HL-60/S4 treated with phorbol 12-myristate 13-acetate at 8.2 ng/mL for 4 days and 3 days (cell line): ENCODE results near the gene ABCA4.
"Not testable (repeated sequence)": the region's sequence is repeated elsewhere in the genome, so short reads cannot be mapped to it uniquely, and the experiment has no call there.

Source experiments
- in situ Hi-C: fragments of 300-500 bp; cut with MboI; formaldehyde crosslinking; loops from 2 replicates; pipeline ENCODE4 v1.15.0; 2022; ENCODE audit warnings: low sequenced_read_pairs

Gene ABCA4

DNA sequence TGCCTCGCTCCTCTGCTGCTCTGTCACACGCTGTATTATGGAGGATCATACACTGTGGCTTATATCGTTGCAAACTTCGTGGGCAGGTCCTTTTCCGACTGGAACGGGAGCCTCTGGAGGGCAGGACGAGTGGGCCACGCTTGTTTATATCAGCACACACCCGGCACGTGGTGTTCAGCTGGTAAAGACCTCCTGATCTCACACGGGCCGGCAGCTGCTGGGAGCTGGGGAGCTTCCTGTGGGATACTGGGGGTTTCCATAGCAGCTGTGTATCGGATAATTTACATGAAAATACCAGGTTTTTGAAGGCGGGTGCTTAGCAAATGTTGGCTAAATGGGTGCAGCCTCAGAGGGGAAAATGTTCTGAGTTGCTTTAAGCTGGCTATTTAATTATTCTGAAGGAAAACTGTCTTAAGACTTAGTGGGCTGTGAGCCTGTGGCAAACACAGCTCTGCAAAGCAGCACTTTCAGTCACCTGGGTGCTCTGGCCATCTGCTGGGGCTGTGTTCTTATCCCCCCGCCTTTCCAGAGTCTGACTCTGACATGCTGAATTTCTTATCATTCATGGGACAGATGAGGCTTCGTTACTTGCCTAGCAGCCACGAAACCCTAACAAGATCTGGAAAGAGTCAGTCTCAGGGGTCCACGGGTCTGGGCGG is 108.1 kb downstream of the ABCA4 start:
- in situ Hi-C loops: no loop called here

- in situ Hi-C loops: no loop called here
These were observed 109.0 kb downstream of the ABCA4 start for GRCh38 chr1:94011709-94012595.

DNA sequence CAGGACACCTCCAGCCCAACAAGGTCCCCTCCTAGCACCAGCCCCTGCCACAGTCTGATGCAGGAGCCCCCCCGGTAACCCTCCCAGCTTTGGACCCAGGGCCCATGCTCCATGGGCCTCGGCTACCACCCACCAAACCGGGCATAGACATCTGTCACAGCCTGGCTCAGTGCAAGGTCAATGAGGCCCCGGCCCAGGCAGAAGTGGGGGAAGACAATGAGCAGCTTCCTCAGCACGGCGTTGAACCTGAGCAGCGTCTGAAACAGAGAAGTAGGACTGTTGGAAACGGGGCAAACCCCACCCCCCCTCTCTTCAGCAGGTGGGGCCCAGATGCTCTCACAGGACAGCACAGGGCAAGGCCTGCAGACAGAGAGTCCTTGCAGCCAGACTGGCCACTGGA is 109.8 kb downstream of the ABCA4 start:
- in situ Hi-C loops: no loop called here

- in situ Hi-C loops: no loop called here
These were observed 111.6 kb downstream of the ABCA4 start for GRCh38 chr1:94009304-94009703.

DNA sequence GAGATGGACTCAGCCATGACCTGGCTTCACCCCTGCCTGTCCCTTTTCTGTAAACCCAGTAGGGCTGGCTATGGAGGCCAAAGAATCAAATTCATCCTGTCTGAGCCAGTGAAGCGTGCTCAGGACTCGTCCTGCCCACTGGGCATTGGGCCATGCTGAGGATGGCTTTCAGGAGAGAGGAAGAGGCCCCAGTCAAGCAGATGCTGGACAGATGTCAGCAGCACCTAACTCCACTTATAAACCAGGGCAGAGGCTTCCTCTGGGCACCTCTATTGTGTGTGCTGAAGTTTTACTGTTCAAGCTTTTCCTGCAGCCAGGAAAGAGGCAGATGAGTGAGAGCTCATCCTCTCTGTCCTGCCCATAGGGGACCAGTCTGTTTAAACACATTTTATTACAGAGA is 114.3 kb downstream of the ABCA4 start:
- in situ Hi-C loops: no loop called here

- in situ Hi-C loops: no loop called here
These were observed 116.0 kb downstream of the ABCA4 start for GRCh38 chr1:94004924-94005323.

DNA sequence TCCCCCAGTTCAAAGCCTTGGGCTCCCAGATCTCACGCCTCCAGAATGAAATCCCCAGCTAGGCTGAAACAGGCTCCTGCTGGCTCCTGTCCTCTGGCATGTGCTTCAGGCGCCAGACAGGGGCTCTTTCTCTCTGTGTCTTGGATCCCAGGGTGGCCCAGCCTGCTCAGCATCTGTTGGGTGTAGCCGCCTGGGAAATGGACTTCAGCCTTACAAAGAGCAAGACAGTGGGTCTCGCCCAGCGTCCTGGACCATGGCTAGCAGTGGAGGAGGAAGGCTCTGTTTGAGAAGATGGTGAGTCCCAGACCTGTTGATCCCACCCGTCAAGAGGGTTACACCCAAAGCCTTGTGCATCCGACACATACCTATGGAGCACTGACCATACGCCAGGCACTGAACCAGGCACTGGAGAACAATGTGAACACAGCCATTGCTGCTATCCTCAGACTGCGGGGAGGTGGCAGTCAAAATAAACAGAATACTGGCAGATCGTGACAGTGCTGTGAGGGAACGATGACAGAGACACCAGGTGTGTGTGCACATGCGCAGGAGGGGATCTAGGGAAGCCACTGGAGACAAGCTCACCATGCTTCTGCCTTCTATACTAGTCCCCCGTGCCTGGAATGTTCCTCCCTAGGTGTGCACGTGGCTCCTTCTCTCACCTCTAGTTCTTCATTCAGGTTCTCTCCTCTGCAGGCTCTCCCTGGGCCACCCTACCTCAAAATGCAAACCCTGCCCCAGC is 118.7 kb downstream of the ABCA4 start:
- in situ Hi-C loops: no loop called here

DNA sequence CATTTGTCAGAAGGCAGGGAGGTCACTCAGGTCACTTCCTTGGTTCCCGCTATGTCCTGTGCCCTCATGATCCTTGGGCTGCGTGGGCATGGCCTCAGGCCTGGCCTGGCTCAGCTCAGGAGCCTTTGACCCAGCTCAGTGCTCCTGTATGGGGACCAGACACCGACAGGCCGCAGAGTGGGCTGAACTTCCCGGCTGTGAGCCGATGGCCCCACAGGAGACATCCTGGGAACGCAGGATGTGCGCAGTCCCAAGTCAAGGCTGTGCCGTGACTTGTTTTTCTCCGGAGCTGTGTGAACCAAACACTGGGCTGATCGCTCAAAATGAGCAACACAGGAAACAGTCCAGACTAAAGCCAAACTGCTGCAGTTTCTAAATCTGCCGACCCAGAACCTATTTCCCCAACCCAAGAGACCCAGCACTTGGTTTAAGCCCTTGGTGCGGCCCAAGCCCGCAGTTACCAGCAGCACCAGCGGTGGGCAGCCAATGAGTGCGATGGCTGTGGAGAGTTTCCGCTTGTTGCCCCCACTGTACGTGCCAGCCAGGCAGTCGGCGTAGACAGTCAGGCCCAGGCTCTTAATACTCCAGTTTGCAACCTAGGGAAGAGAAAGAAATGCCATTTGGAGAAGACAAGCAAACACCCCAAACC is 119.4 kb downstream of the ABCA4 start:
- in situ Hi-C loops: no loop called here

DNA sequence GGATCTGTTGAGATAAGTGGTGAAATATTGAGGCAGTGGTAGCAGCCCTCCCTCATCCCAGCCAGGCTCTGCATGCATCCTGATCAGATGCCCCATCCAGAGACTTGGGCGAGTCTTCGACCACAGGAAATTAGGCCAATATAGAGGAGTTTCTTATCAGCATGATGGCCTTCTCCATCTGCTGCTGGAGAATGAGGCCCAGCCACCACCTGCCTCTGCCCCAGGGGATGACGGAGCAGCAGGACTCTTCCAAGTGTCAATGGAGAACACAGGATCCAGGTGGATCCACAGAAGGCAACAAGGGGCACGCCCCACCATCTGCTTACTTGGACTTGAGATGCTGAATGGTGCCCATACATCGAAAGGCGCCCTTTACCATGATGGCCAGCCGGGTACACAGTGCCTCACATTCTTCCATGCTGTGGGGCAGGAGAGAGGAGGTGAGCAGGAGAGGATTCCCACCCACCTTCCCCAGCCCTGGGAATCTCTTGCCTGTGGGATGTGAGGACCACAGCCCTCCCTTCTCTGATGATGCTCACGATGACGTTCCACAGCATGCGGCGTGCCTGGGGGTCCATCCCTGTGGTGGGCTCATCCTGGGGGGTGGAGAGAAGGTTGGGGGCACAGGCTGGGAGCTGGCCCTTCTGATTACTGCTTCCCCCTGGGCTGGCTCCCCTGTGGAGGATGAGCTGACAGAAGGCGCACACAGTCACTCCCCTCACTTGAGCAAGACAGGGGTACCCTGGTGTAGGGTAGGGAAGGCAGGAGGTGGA is 120.3 kb downstream of the ABCA4 start:
- in situ Hi-C loops: no loop called here

DNA sequence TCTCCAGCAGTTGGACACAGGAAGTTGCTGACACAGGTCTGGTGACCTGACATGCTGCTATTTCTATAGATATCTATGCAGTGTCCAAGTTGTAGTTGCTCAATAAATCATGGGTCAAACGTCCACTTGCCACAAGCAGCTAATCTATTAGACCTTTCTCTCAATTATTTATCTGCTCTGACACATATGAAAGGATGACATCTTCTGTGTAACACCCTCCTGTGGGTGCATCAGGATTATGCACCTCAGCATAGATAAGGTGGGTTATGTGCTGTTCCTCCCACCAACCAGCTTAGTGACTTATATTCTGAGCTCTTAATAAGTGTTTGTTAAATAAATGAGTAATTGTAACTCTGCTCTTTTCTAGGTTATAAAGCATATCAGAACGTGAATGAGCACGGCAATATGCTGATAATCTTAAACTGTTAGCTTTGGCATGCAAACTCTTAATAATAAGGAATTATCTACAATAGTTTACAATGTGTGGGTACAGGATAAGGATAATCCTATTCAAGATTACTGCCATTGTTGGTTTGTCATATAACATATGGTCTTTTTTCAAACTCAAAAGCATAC is 121.0 kb downstream of the ABCA4 start:
- in situ Hi-C loops: no loop called here

GRCh38 chr1:93998532-93998931 is 122.4 kb downstream of the ABCA4 start:
- in situ Hi-C loops: not testable (repeated sequence)

DNA sequence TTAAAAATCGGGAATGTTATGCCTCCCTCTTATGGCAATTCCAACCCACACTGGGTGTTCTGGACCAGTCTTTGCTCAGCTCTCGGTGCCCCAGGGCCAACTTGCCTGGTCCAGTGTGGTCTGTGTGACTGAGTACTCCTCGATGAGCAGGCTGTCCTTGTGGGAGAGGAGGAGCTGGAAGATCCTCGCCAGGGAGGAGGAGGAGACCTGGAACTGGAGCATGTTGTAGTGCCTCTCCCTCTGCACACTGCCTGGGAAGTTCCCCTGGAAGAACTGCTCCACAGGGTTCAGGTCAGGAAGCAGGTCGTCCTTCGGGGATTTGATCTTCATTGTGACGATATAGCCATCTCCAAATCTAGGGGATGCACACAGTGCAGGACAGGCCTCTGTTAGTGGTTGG is 123.2 kb downstream of the ABCA4 start:
- in situ Hi-C loops: no loop called here

GRCh38 chr1:93995837-93996536 is 125.0 kb downstream of the ABCA4 start:
- in situ Hi-C loops: no loop called here

GRCh38 chr1:93993731-93994130 is 127.2 kb downstream of the ABCA4 start:
- in situ Hi-C loops: no loop called here

- in situ Hi-C loops: no loop called here
These were observed 128.0 kb downstream of the ABCA4 start for GRCh38 chr1:93992954-93993353.

- in situ Hi-C loops: no loop called here
These were observed 128.8 kb downstream of the ABCA4 start for GRCh38 chr1:93992190-93992589.

GRCh38 chr1:93991271-93991670 is 129.7 kb downstream of the ABCA4 start:
- in situ Hi-C loops: no loop called here

- in situ Hi-C loops: not testable (repeated sequence)
These were observed 130.5 kb downstream of the ABCA4 start for GRCh38 chr1:93990477-93990876.

DNA sequence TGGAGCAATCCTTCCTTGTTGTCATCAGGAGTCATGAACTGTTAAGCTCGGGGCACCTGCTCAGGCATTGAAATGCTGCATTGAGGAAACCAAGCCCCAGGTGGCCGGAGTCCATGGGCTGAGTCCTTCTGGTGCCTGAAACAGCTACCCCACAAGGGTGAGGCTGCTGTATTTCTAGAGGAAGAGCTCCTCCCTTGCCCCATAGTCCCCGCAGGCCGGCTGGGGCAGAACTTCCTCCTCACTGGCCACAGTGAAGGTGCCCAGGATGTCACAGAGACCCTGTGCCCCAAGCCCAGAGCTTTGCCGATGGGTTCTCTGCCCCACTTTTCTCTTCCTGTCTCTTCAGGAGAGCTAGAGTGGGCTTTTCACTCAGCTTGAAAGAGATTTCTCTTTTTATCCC is 130.9 kb downstream of the ABCA4 start:
- in situ Hi-C loops: no loop called here
